Stimulated activated CD4-positive, alpha-beta T cell treated with anti-CD3 and anti-CD28 coated beads, TNF-alpha, amount 100 ng/mL, for 1 hour (primary cell): ENCODE data around the gene GRAMD1A.
"Not testable (repeated sequence)": the region's sequence is repeated elsewhere in the genome, so short reads cannot be mapped to it uniquely, and the experiment has no call there.

ENCODE experiments used
- DNase-seq, 3 donors: peaks; one replicate each; pipeline ENCODE4 v3.0.0-alpha.2; 2020; ENCODE audit warnings: low read depth in 3 of 3, low spot score in 1 of 3

The GRAMD1A gene

GRCh38 chr19:34999498-35000337 lies at the start of gene GRAMD1A:
Gene GRAMD1A, plus strand, starts transcription at chr19:35000323. Its CDS starts 156 bp downstream, at chr19:35000479.
- peak in 2 of 3 donors; percentile 38 to 72 for DNase-seq

- DNase-seq, result no peak
Measured at GRCh38 chr19:34953092-34953491, 47.0 kb upstream of the GRAMD1A start.

- DNase-seq, result no peak
Measured at GRCh38 chr19:34957830-34958751, 42.0 kb upstream of the GRAMD1A start.

DNA sequence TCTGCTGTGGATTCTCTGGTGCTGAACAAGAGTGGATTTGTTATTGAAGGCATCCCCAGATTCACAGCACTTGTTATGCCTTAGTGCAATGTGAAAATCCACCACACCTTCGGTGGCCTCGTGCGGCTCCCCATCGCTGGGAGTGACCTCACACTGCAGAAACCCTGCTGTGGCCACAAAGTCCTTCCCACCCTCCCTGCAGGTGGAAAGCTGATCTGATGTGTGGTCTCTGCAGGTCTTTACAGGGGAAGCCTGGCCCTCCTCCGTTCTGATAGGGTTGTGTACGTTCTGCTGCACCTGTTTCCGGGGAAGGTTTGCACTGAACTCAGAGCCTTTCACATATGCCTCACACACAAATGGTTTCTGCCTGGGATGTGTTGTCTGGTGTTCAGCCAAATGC lies 41.1 kb upstream of the GRAMD1A start:
- no peak for DNase-seq

DNA sequence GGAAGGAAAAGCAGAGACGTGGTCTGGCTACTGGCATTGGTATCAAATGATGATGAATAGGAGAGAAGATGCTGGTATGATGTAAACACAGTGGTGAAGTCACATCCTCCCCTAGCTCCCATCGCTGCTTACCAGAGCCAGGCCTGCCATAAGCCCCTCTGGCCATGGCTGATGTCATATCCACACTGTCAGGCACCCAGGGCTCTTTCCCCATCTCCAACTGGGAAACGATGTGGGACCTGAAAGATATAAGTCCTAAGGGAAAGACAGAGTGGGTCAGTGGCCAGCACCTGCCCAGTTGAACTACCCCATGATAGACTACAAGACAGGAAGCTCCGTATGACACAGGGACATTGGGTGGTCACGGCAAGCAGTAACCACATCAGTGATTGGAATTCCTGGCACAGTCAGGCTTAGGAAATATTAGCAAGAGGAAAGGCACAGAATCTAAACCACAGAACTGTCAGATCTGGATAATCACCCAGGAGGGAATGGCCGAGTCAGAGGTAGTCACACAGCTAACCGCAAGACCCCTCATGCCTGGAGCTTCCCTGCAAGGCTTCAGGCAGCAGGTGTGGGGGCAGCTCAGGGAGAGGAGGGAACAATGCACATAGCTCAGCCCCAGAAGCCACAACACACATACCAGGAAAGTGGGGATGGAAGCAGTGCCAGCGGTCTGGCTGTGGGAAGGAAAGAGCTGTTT lies 39.9 kb upstream of the GRAMD1A start:
- no peak for DNase-seq

DNA sequence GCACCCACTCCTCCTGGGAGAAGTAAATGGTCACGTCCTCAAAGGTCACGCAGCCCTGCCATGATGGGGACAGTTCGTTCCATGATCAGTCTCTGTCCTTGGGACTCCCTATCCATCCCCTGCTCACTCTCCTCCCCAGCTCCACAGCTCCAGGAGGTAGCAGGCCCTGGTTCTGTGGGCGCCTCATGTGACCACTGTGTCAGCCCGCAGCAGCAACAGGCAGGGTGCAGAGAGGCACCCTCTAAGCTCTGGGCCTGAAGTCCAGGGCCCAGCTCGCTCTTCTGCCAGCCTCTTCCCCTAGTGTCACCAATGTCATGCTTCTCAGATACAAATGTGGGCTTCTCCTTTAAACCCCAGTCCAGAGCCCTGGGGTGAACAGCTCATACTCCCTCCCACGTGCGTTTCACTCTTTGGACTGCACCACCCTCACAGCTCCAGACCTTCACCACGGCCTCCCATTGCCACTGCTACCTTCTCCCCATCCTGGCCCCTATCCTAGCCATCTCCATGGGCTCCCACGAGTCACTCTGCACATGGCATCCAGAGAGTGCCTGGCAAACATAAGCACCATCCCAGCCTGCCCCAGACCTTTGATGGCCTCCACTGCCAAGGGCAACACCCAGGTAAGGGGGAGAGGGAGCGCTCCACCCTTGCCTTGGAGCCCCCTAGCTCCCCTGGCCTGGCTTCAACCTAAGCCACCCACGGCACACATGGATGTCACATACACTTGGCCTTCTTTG lies 39.0 kb upstream of the GRAMD1A start:
- no peak for DNase-seq

GRCh38 chr19:34961775-34962686 lies 38.1 kb upstream of the GRAMD1A start:
- DNase-seq, result no peak

GRCh38 chr19:34962687-34963572 lies 37.2 kb upstream of the GRAMD1A start:
- DNase-seq, result no peak

DNA sequence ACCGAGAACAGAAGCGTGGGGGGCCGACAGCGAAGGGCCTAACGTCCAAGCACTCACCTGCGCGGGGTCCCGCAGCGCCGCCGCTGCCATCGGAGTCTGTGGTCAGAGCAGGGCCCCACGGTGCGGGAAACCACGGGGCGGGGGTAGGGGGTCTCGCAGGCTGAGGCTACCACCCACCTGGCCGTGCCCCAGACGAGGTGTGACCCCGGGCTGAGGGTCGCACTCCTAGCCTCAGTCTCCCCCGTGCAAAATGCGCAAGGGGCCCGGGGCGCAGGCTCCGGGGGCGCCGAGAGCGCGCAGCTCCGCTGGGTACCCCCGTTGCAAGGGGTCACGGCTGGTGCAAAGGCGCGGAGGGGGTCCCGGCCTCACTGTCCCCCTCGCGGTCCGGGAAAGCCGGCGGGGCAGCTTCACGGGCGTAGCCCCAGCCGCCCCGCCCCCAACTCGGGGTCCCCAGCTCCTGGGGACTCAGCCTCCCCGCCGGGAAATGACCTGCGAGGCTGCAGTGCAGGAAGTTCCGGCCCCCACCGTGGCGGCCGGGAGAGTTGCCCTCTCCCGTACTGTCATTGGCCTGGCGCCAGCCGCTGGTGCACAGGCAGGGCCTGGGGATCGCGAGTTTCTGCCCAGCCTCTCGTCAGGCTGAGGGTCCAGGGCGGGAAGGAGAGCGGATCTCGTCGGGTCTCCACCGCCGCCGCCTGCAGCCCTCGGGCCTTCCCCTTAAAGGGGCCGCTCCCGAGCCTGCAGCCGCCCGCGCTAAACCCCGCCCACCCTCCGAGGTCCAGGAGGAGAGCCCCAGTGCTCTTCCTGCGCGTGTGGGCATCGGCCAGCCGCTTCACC lies 36.3 kb upstream of the GRAMD1A start, which contains the start of gene ZNF792:
Gene ZNF792, minus strand, starts transcription at position 657 of the 834 bp plus-strand sequence. Its CDS starts 567 bp downstream, at position 90.
- peak in 1 of 3 donors; percentile 26 for DNase-seq

DNA sequence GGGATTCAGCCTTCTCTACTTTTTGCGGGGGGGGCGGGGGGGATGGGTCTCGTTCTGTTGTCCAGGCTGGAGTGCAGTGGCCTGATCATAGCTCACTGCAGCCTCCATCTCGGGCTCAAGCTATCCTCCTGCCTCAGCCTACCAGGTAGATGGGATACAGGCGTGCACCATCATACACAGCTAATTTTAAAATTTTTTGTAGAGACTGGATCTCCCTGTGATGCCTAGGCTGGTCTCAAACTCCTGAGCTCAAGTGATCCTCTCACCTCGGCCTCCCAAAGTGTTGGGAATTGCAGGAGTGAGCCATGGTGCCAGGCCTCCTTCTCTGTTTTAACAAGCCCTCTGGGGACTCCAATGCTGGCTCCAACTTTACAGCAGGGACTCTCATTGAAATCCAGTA lies 35.5 kb upstream of the GRAMD1A start:
- no peak for DNase-seq

DNA sequence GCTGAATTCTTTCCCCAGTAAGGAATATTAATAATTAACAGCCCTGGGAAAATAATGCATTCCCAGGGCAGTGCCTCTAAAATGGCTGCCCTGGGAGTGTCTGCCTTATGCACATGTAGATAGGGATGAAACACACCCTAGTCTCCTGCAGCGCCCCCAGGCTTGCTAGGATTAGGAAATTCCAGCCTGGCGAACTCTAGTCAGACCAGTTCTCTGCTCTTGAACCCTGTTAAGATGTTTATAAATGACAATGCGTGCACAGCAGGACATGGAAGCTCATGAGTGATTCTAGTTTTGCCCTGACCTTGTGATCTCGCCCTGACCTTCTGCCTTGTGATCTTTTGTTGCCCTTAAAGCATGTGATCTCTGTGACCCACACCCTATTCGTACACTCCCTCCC lies 34.6 kb upstream of the GRAMD1A start:
- not testable (repeated sequence) for DNase-seq

DNA sequence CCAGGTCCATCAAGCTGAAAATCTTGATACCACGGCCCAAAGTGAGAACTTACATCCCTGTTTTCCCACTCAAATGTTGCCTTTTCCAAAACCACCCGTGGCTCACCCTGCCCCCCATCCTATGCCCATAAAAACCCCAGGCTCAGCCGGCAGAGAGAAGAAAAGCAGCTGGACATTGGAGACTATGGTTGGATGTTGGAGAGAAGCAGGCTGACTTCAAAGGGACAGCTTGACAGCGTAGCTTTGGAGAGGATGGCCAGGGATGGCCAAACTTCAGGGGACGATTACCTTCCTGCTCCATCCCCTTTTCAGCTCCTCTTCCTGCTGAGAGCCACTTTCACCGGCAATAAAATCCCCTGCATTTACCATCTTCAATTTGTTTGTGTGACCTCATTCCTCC lies 32.6 kb upstream of the GRAMD1A start:
- DNase-seq, result no peak

GRCh38 chr19:34969721-34970120 lies 30.4 kb upstream of the GRAMD1A start:
- DNase-seq, result no peak

DNA sequence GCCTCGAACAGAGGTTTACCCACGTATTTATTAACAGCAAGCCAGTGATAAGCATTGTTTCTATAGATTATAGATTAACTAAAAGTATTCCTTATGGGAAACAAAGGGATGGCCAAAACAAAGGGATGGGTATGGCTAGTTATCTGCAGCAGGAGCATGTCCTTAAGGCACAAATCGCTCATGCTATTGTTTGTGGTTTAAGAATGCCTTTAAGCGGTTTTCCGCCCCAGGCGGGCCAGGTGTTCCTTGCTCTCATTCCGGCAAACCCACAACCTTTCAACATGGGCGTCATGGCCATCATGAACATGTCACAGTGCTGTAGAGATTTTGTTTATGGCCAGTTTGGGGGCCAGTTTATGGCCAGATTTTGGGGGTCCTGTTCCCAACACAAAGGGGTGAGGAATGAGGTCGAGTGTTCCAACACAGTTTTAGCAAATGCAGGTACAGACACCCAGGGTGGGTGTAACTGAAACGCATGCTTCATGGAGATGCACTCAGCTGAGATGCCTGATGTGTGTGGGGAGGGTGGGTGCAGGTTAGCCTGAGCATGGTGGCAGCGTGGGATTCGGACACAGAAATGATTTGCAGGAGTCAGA lies 29.8 kb upstream of the GRAMD1A start:
- not testable (repeated sequence) for DNase-seq

GRCh38 chr19:34972163-34972705 lies 27.9 kb upstream of the GRAMD1A start:
- DNase-seq, result no peak

DNA sequence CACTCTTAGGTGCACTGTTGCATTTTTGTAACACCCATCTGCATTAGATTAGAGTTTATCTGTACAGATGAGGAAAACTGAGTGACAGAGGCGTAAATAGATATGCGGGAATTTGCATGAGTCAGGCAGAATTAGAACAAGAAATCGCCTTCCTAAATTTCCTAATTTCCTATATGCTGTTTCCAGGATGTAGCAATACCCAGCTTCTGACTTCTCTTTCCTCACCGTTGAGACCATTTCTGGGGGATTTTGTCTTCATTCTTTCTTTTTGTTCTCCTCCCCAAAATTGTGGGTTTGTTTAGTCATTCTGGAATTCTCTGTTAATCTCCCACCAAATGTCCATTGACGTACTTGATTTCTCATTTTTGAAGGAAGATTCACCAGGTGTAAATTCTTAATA lies 25.5 kb upstream of the GRAMD1A start:
- no peak for DNase-seq

- DNase-seq, result no peak
Measured at GRCh38 chr19:34975056-34975455, 25.1 kb upstream of the GRAMD1A start.
